AG09309 (cell line): ENCODE results near the gene STX1B.

Source experiments
- DNase-seq: peaks from one replicate; pipeline ENCODE4 v3.0.0-alpha.2; 2010; ENCODE audit warnings: low read depth
- H3K4me3 ChIP-seq: 2 replicates; pipeline ENCODE4 v1.5.1; 2011; ENCODE audit warnings: mild to moderate bottlenecking, low read depth, low read length, moderate library complexity; ENCODE audit not compliant: control insufficient read depth
- CTCF ChIP-seq: IDR thresholded peaks from 2 replicates; pipeline ENCODE4 v1.5.1; 2011; ENCODE audit warnings: mild to moderate bottlenecking, low read depth, low read length, inconsistent platforms; ENCODE audit not compliant: insufficient read depth, control insufficient read depth; ENCODE audit errors: missing control alignments

Gene STX1B

GRCh38 chr16:30969246-30969842, 41.1 kb downstream of the STX1B start:
- TF ChIP-seq CTCF: no peak
- DNase-seq: no peak
- no peak overlapping the region for H3K4me3 ChIP-seq

GRCh38 chr16:30967795-30968194, 42.6 kb downstream of the STX1B start:
- no peak overlapping the region for H3K4me3 ChIP-seq
- no peak for TF ChIP-seq CTCF
- DNase-seq: no peak

GRCh38 chr16:30966033-30966619, 44.3 kb downstream of the STX1B start:
- DNase-seq: no peak
- TF ChIP-seq CTCF: no peak
- no peak overlapping the region for H3K4me3 ChIP-seq

- DNase-seq: no peak
- no peak overlapping the region for H3K4me3 ChIP-seq
- TF ChIP-seq CTCF: no peak
These were observed 45.0 kb downstream of the STX1B start for GRCh38 chr16:30965436-30965835.

- TF ChIP-seq CTCF: no peak
- DNase-seq: no peak
- no peak overlapping the region for H3K4me3 ChIP-seq
These were observed 45.7 kb downstream of the STX1B start for GRCh38 chr16:30964574-30965226.

- TF ChIP-seq CTCF: no peak
- H3K4me3 ChIP-seq: no peak overlapping the region
- DNase-seq: no peak
These were observed 46.4 kb downstream of the STX1B start for GRCh38 chr16:30963925-30964511.
